ENCODE data around the gene FBXL15.

FBXL15 gene

DNA sequence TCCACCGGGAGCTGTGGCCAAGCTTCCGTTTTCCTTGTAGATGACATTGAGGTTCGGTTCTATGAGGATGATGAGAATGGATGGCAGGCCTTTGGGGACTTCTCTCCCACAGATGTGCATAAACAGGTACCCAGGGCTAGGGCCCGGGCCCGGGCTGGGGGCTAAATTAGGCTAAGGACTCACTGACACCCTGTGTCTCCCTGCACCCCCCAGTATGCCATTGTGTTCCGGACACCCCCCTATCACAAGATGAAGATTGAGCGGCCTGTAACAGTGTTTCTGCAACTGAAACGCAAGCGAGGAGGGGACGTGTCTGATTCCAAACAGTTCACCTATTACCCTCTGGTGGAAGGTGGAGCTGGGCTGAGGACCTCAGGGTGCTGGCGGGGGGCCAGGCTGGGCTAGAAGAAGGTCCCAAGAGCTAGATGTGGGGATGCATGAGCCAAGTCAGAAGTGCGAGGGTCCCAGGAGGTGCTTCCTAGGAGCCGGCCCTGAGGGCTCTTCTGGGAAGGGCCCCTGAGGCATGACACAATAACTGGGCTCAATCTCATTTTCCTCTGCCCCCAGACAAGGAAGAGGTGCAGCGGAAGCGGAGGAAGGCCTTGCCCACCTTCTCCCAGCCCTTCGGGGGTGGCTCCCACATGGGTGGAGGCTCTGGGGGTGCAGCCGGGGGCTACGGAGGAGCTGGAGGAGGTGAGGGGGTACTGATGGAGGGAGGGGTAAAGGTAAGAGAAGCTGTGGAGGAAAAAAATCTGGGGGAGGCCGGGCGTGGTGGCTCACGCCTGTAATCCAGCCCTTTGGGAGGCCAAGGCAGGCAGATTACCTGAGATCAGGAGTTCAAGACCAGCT lies 22.2 kb upstream of the FBXL15 start:
- DNase-seq: no peak

GRCh38 chr10:102399217-102400021 lies 21.2 kb upstream of the FBXL15 start:
- DNase-seq: peak; percentile 88

DNA sequence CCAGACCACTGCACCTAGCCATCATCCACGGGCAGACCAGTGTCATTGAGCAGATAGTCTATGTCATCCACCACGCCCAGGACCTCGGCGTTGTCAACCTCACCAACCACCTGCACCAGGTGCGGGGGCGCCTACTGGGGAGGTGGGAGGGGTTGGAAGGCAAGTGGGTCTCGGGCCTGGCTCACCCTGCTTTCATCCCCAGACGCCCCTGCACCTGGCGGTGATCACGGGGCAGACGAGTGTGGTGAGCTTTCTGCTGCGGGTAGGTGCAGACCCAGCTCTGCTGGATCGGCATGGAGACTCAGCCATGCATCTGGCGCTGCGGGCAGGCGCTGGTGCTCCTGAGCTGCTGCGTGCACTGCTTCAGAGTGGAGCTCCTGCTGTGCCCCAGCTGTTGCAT lies 20.6 kb upstream of the FBXL15 start:
- DNase-seq: no peak

- DNase-seq: no peak
Observed at GRCh38 chr10:102400598-102401341, 19.9 kb upstream of the FBXL15 start.

GRCh38 chr10:102401342-102401654 lies 19.3 kb upstream of the FBXL15 start:
- no peak for DNase-seq

DNA sequence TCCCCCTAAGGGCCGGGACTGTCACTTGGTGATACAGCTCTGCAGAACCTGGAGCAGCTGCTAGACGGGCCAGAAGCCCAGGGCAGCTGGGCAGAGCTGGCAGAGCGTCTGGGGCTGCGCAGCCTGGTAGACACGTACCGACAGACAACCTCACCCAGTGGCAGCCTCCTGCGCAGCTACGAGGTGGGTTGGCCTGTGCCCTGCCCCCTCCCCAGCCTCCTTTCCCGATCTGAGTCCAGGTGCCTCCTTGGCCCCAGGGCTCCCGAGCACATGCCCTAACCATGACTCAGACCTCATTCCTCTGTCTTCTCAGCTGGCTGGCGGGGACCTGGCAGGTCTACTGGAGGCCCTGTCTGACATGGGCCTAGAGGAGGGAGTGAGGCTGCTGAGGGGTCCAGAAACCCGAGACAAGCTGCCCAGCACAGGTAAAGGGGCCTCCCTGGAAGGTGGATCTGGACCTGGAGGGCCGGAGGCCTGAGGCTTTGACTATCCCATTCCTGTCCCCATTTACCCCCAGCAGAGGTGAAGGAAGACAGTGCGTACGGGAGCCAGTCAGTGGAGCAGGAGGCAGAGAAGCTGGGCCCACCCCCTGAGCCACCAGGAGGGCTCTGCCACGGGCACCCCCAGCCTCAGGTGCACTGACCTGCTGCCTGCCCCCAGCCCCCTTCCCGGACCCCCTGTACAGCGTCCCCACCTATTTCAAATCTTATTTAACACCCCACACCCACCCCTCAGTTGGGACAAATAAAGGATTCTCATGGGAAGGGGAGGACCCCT lies 18.7 kb upstream of the FBXL15 start:
- DNase-seq: no peak

- DNase-seq: no peak
Observed at GRCh38 chr10:102402512-102402896, 18.1 kb upstream of the FBXL15 start.

- no peak for DNase-seq
Observed at GRCh38 chr10:102403115-102403514, 17.5 kb upstream of the FBXL15 start.

DNA sequence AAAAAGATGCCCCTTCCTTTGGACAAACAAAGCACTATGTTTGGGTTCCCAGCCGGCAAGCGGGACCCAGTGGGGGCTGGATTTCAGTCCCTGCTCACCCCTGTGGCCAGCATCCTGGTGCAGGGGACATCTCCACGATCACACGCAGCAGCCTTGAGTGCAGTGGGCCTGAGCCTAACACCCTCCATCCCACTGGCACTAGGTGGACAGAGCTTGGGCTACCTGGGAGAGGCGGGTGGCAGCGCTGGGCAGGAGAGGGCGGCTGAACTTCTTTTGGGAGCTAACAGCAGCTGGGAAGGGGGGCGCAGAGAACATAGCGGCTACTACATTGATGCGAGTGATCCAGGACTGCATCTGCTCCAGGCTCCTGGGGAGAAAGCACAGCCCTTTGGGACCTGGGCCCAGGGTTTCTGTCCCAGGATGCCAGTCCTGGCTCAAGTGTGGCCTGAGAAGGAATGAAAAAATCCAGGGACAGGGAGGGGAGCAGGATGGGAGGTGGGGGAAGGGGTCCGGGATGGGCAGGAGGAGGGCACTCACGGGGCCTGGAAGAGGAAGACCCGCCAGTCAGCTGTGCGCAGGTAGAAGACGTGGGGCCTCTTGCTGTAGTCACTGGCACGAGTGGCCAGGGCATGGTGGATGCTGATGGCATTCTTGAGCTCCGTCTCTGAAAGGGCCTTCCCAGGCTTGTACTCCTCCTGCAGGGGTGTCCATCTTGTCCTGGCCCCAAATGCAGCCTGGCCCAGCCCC lies 16.1 kb upstream of the FBXL15 start:
- no peak for DNase-seq

DNA sequence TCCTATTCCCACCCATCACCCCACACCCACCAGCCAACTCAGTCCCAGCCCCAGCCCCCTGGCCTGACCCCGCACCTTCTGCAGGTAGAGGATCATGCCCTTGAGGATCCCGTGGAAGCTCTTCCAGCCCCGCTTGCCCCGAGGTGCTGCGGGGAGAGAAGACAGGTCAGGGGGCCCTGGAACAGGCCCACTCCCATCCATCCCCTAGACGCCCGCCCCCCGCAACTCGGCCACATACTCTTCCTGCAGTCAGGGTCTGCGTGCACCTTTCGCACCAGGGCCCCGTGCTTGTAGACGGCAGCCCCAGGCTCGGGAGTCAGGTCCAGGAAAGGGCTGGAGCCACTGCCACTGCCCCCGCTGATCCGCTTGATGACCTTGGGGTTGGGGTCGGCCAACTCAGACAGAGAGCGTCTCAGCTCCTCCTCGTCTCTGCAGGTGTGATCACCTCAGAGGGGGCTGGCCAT lies 15.5 kb upstream of the FBXL15 start:
- DNase-seq: no peak

DNA sequence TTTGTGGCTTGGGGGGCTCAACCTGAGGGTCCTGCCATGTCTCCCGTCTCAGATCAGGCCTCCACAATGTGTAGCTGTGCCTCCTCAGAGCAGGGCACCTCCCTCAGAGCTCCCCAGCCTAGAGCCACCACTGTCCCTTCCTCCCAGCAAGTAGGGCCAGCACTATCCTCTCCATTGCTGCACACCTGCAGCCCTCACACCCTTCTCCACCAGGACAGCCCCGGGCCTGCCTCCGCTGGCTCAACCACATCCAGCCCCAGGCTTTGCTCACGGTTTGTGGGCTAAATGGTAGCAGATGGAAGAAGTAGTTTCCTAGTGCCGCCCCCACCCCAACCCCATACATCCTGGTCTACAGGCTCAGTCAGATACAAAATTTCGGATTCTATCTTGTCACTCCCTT lies 15.0 kb upstream of the FBXL15 start:
- DNase-seq: no peak

GRCh38 chr10:102406815-102407214 lies 13.8 kb upstream of the FBXL15 start:
- no peak for DNase-seq

DNA sequence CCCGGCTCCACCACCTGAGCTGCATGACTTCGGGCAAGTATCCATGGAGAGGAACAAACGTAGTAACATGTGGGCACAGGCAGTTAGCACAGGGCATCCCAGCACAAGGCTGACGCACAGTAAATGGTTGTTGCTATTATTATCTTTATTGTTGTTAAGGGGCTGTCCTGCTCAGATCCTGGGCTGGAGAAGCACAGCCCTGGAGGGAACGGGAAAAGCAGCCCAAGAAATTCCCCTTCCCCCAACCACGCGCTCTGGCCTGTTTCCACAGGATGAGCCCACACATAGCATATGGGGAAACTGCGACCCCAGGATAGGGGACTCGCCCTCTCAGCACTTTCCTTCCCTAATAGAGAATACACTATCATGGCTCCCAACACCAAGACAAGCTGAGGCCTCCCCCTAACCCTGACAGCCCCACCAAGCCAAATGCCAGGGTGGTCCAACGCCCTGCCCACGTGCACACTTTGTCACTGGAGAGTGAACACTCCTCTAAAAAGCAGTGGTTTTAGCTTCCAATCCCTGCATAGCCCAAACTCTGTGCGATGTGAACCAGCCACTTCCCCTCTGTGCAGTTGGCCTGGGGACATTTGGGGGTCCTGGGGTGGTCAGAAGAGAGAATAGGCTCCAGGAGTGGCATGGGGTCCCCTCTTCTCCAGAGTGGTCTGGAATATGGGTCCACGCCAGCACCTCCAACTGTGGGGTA lies 13.1 kb upstream of the FBXL15 start:
- DNase-seq: no peak

DNA sequence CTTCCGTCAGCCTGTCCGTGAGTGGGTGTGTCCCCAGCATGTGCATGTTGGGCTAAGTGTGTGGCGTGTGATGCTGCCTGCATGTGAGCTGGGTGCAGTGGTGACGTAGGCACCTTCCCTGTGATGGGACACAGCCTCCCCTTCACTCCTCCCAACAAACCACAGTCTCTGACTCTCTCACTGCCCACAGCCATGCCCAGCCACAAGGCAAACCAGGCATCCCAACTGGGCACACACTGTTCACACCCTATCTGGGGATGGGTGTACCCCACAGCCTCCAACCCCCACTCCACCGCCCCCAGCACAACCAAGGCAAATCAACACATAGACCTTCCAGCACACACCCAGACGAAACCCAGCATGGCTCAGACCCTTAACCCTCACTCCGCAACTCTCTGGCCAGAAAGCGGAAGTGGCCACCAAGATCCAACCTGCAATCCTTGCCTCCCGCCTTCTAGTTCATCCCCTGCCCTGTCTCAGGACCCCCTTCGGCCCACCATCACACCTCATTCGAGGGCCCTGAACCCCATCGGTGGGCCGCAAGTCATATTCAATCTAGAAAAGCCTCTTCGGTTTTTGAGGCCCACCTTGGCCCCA lies 12.4 kb upstream of the FBXL15 start:
- no peak for DNase-seq

DNA sequence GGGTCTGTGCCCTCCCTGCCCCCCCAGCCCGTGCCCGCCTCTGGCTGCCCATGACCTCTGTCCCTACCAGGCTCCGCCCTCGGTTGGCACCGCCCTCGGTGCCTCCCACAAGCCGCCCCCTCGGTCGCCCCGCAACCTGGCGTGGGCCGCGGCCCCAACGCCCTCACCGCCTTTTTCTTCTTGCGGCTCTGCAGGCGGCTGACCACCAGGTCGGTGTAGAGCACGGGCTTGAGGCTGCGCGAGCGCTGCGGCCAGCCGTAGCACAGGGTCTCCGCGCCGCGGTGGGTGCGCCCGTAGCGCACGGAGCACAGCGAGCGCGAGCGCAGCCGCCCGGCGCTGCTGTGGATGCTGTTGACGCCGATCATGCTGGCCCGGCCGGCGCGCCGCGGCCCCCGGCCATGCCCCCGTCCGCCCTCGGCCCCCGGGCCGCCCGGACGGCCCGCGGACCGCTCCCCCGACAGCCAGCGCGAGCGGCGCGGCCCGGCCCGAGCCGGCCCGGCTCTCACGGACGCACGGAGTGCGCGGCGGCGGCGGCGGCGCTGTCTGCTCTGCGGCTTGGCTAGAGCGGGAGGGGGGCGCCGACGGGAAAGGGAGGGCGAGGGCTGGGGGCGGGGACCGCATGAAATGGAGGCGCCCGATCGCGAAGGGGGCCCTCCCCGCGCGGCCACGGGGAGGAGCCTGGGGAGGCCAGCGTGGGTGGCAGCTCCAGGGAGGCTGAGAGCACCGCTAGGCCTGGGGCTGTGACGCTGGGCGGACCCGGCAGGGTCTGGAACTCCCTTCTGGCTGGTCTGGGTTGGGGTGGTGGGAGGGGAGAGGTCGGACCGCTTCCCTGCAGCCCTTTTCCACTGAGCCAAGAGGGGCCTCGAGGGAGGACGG lies 11.7 kb upstream of the FBXL15 start:
- peak; percentile 85 for DNase-seq

- no peak for DNase-seq
Observed at GRCh38 chr10:102409604-102410428, 10.8 kb upstream of the FBXL15 start.

GRCh38 chr10:102410429-102411073 lies 10.1 kb upstream of the FBXL15 start:
- DNase-seq: peak; percentile 73
